ENCODE results near the gene PLA2G12B. TPM values are rescaled to one million over a fixed set of nuclear protein-coding genes. Genes with fewer than 3 reads are reported as not detected.

Gene PLA2G12B
- total RNA-seq, 4 donors from 2014 or later, result not detected

DNA sequence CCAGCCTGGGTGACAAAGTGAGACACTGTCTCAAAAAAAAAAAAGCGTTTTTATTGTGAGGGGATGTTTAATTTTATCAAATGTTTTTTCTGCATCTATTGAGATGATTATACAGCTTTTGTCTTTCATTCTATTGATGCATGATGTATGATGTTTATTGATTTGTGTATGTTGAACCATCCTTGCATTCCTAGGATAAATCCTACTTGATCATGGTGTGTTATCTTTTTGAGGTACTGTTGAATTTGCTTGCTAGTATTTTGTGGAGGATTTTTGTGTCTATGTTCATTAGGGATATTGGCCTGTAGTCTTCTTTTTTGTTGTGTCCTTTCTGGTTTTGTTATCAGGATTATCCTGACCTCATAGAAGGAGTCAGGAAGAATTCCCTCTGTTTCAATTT, 22.3 kb upstream of the PLA2G12B start:
- TF ChIP-seq POLR2A (IDR thresholded peaks at IDR 0.05) (no peak), CTCF (IDR thresholded peaks at IDR 0.05) (no peak)
- intact Hi-C loops (cut with DNase I; ENCODE audit: low total_unique reads), result no loop called here
- no peaks in the 10 kb centered on the region for H3K4me1 ChIP-seq
- no peaks in the 10 kb centered on the region for H3K36me3 ChIP-seq
- H3K4me3 ChIP-seq, result no peak overlapping the region
- H3K27ac ChIP-seq, result no peak overlapping the region
- no peak for DNase-seq
- no peaks in the 10 kb centered on the region for H3K27me3 ChIP-seq
- peaks cover 0 to 3% of the 10 kb centered on the region in 2 donors for H3K9me3 ChIP-seq

DNA sequence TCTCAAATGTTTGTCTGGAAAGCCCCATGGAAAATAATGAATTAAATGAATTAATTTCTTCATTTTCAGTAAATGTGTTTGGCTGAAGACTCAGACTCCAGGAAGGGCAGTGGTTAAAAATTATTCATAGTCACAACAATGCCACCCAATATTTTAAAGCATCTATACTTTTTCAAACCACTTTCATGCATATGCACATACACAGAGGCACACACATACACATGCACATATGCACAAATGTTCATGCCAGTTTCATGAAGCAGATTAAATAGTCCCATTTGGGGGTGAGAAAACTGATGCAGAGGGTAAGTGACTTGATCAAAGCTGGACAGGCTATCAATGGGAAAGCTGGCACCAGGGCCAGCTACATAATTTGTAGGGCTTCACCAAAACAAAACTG, 1.4 kb upstream of the PLA2G12B start:
- intact Hi-C loops (cut with DNase I; ENCODE audit: low total_unique reads), result no loop called here
- Histone ChIP-seq H3K27me3 (no peaks in the 10 kb centered on the region), H3K36me3 (no peaks in the 10 kb centered on the region), H3K27ac (no peak overlapping the region), H3K9me3 (no peaks in the 10 kb centered on the region), H3K4me3 (no peak overlapping the region), H3K4me1 (no peaks in the 10 kb centered on the region)
- DNase-seq, result no peak
- TF ChIP-seq CTCF (IDR thresholded peaks at IDR 0.05) (no peak), POLR2A (IDR thresholded peaks at IDR 0.05) (no peak)

DNA sequence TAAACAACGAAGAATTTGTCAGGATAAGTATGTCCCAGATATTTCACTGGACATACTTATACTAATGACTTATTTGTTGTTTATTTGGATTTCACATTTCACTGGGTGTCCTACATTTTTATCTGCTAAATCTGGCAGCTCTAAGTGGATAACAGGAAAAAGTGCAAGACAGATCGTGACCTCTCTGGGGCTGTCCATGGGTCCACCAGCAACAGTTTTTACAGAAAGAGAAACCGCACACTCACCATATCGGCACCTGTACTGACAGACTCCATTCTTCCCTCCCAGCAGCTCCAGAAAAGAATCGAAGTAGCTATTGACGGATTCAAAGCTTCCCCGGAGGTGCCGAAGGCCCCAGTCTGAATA, 393 bp downstream of the PLA2G12B start:
- Histone ChIP-seq H3K27me3 (no peaks in the 10 kb centered on the region), H3K36me3 (no peaks in the 10 kb centered on the region), H3K4me3 (no peak overlapping the region), H3K4me1 (no peaks in the 10 kb centered on the region), H3K9me3 (no peaks in the 10 kb centered on the region), H3K27ac (no peak overlapping the region)
- intact Hi-C loops (cut with DNase I; ENCODE audit: low total_unique reads), result no loop called here
- no peak for DNase-seq
- no peak for TF ChIP-seq CTCF (IDR thresholded peaks at IDR 0.05)
- TF ChIP-seq POLR2A (IDR thresholded peaks at IDR 0.05), result no peak

GRCh38 chr10:72953687-72954086, 919 bp downstream of the PLA2G12B start:
- DNase-seq, result no peak
- no peak overlapping the region for H3K4me3 ChIP-seq
- intact Hi-C loops (cut with DNase I; ENCODE audit: low total_unique reads), result no loop called here

GRCh38 chr10:72952642-72953158, 1.9 kb downstream of the PLA2G12B start:
- Histone ChIP-seq H3K27me3 (no peaks in the 10 kb centered on the region), H3K9me3 (no peaks in the 10 kb centered on the region), H3K4me1 (no peaks in the 10 kb centered on the region), H3K27ac (no peak overlapping the region), H3K4me3 (no peak overlapping the region), H3K36me3 (no peaks in the 10 kb centered on the region)
- DNase-seq, result no peak
- intact Hi-C loops (cut with DNase I; ENCODE audit: low total_unique reads), result no loop called here
- no peak for TF ChIP-seq CTCF (IDR thresholded peaks at IDR 0.05)
- no peak for TF ChIP-seq POLR2A (IDR thresholded peaks at IDR 0.05)

More at GRCh38 chr10:72953687-72954086, 919 bp downstream of the PLA2G12B start:
- H3K9me3 ChIP-seq, result no peaks in the 10 kb centered on the region
- no peaks in the 10 kb centered on the region for H3K36me3 ChIP-seq
- no peaks in the 10 kb centered on the region for H3K4me1 ChIP-seq
- H3K27ac ChIP-seq, result no peak overlapping the region
- no peak for TF ChIP-seq CTCF (IDR thresholded peaks at IDR 0.05)
- no peak for TF ChIP-seq POLR2A (IDR thresholded peaks at IDR 0.05)
- no peaks in the 10 kb centered on the region for H3K27me3 ChIP-seq
